T-helper 2 cell treated with Interferon-gamma antibody and Interleukin-4, amounts not matched to agents 5 μg/mL and 100 μg/mL, for 36 hours (primary cell): ENCODE measurements around the gene DNAJC15.
"Not testable (repeated sequence)": the region's sequence is repeated elsewhere in the genome, so short reads cannot be mapped to it uniquely, and the experiment has no call there.

Experiments
- DNase-seq: peaks from one replicate; pipeline ENCODE4 v3.0.0; 2021; ENCODE audit warnings: low spot score
- H3K27ac Mint-ChIP-seq: one replicate; pipeline ENCODE4 v1.8.0; 2021; ENCODE audit warnings: mild to moderate bottlenecking, mixed read lengths
- H3K27me3 Mint-ChIP-seq: one replicate; pipeline ENCODE4 v1.8.0; 2021; ENCODE audit warnings: low read depth, mixed read lengths
- H3K36me3 Mint-ChIP-seq: one replicate; pipeline ENCODE4 v1.8.0; 2021; ENCODE audit warnings: low read depth, mixed read lengths
- H3K4me1 Mint-ChIP-seq: one replicate; pipeline ENCODE4 v1.8.0; 2021; ENCODE audit warnings: low read depth, mixed read lengths
- H3K4me3 Mint-ChIP-seq: one replicate; pipeline ENCODE4 v1.8.0; 2022; ENCODE audit warnings: mild to moderate bottlenecking, moderate library complexity, mixed read lengths
- H3K9me3 Mint-ChIP-seq: one replicate; pipeline ENCODE4 v1.8.0; 2021; ENCODE audit warnings: mixed read lengths

DNAJC15 gene

GRCh38 chr13:43023289-43023963, at the start of gene DNAJC15:
TSS of gene DNAJC15 (plus strand) at chr13:43023586. CDS start at chr13:43023627, 41 bp downstream.
- Mint-ChIP-seq H3K4me3 (peak within 1 kb of the TSS; percentile 96), H3K27me3 (peaks cover 2% of the 10 kb centered on the region), H3K9me3 (no peaks in the 10 kb centered on the region), H3K4me1 (peaks cover 17% of the 10 kb centered on the region), H3K36me3 (peaks cover 15% of the 10 kb centered on the region), H3K27ac (peak within 1 kb of the TSS; percentile 89)
- peak; percentile 80 for DNase-seq

GRCh38 chr13:42976066-42976465, 47.3 kb upstream of the DNAJC15 start:
- no peaks in the 10 kb centered on the region for H3K27me3 Mint-ChIP-seq
- no peak overlapping the region for H3K4me3 Mint-ChIP-seq
- H3K4me1 Mint-ChIP-seq = peaks cover 7% of the 10 kb centered on the region
- peaks cover 8% of the 10 kb centered on the region for H3K9me3 Mint-ChIP-seq
- H3K27ac Mint-ChIP-seq = no peak overlapping the region
- no peak for DNase-seq
- H3K36me3 Mint-ChIP-seq = peaks cover 33% of the 10 kb centered on the region

GRCh38 chr13:42977219-42977659, 46.1 kb upstream of the DNAJC15 start:
- Mint-ChIP-seq H3K27me3 (no peaks in the 10 kb centered on the region), H3K27ac (no peak overlapping the region), H3K9me3 (peaks cover 8% of the 10 kb centered on the region), H3K36me3 (peaks cover 38% of the 10 kb centered on the region), H3K4me3 (no peak overlapping the region), H3K4me1 (peaks cover 10% of the 10 kb centered on the region)
- no peak for DNase-seq

GRCh38 chr13:42981317-42981716, 42.1 kb upstream of the DNAJC15 start:
- H3K9me3 Mint-ChIP-seq = peaks cover 8% of the 10 kb centered on the region
- no peaks in the 10 kb centered on the region for H3K27me3 Mint-ChIP-seq
- H3K4me3 Mint-ChIP-seq = no peak overlapping the region
- no peak overlapping the region for H3K27ac Mint-ChIP-seq
- peaks cover 47% of the 10 kb centered on the region for H3K36me3 Mint-ChIP-seq
- H3K4me1 Mint-ChIP-seq = peaks cover 30% of the 10 kb centered on the region
- DNase-seq = no peak

- Mint-ChIP-seq H3K9me3 (peaks cover 8% of the 10 kb centered on the region), H3K27ac (no peak overlapping the region), H3K27me3 (no peaks in the 10 kb centered on the region), H3K36me3 (peaks cover 47% of the 10 kb centered on the region), H3K4me1 (peaks cover 30% of the 10 kb centered on the region), H3K4me3 (no peak overlapping the region)
- no peak for DNase-seq
Observed at GRCh38 chr13:42981853-42982252, 41.5 kb upstream of the DNAJC15 start.

GRCh38 chr13:42984026-42984425, 39.4 kb upstream of the DNAJC15 start:
- Mint-ChIP-seq H3K27me3 (no peaks in the 10 kb centered on the region), H3K27ac (no peak overlapping the region), H3K9me3 (peaks cover 8% of the 10 kb centered on the region), H3K4me3 (no peak overlapping the region), H3K36me3 (peaks cover 44% of the 10 kb centered on the region), H3K4me1 (peaks cover 34% of the 10 kb centered on the region)
- DNase-seq = no peak

- Mint-ChIP-seq H3K27me3 (no peaks in the 10 kb centered on the region), H3K36me3 (peaks cover 47% of the 10 kb centered on the region), H3K9me3 (peaks cover 7% of the 10 kb centered on the region), H3K27ac (no peak overlapping the region), H3K4me1 (peaks cover 36% of the 10 kb centered on the region), H3K4me3 (no peak overlapping the region)
- DNase-seq = no peak
Observed at GRCh38 chr13:42984691-42985090, 38.7 kb upstream of the DNAJC15 start.

GRCh38 chr13:42985312-42986175, 37.8 kb upstream of the DNAJC15 start:
- no peak overlapping the region for H3K4me3 Mint-ChIP-seq
- no peaks in the 10 kb centered on the region for H3K9me3 Mint-ChIP-seq
- H3K4me1 Mint-ChIP-seq = peaks cover 40% of the 10 kb centered on the region
- H3K27ac Mint-ChIP-seq = no peak overlapping the region
- DNase-seq = no peak
- no peaks in the 10 kb centered on the region for H3K27me3 Mint-ChIP-seq
- H3K36me3 Mint-ChIP-seq = peaks cover 47% of the 10 kb centered on the region

GRCh38 chr13:42986176-42986574, 37.2 kb upstream of the DNAJC15 start:
- H3K4me3 Mint-ChIP-seq = no peak overlapping the region
- no peak overlapping the region for H3K27ac Mint-ChIP-seq
- H3K36me3 Mint-ChIP-seq = peaks cover 48% of the 10 kb centered on the region
- H3K27me3 Mint-ChIP-seq = no peaks in the 10 kb centered on the region
- H3K9me3 Mint-ChIP-seq = no peaks in the 10 kb centered on the region
- H3K4me1 Mint-ChIP-seq = peaks cover 38% of the 10 kb centered on the region
- DNase-seq = no peak

GRCh38 chr13:42990291-42991232, 32.8 kb upstream of the DNAJC15 start:
- no peaks in the 10 kb centered on the region for H3K9me3 Mint-ChIP-seq
- no peak for DNase-seq
- H3K36me3 Mint-ChIP-seq = peaks cover 29% of the 10 kb centered on the region
- H3K4me3 Mint-ChIP-seq = peak overlapping the region; percentile 96
- peak overlapping the region; percentile 97 for H3K27ac Mint-ChIP-seq
- no peaks in the 10 kb centered on the region for H3K27me3 Mint-ChIP-seq
- H3K4me1 Mint-ChIP-seq = peaks cover 45% of the 10 kb centered on the region

- H3K36me3 Mint-ChIP-seq = peaks cover 24% of the 10 kb centered on the region
- H3K4me3 Mint-ChIP-seq = peak overlapping the region; percentile 96
- not testable (repeated sequence) for H3K27me3 Mint-ChIP-seq, H3K9me3 Mint-ChIP-seq, DNase-seq
- peaks cover 46% of the 10 kb centered on the region for H3K4me1 Mint-ChIP-seq
- H3K27ac Mint-ChIP-seq = peak overlapping the region; percentile 97
Observed at GRCh38 chr13:42991233-42991897, 32.0 kb upstream of the DNAJC15 start.

- peak; percentile 79 for DNase-seq
- H3K4me1 Mint-ChIP-seq = peaks cover 54% of the 10 kb centered on the region
- H3K27me3 Mint-ChIP-seq = no peaks in the 10 kb centered on the region
- peaks cover 24% of the 10 kb centered on the region for H3K36me3 Mint-ChIP-seq
- no peaks in the 10 kb centered on the region for H3K9me3 Mint-ChIP-seq
- H3K4me3 Mint-ChIP-seq = peak within 1 kb of the TSS; percentile 96
- peak within 1 kb of the TSS; percentile 97 for H3K27ac Mint-ChIP-seq
Observed at GRCh38 chr13:42991898-42992763, 31.3 kb upstream of the DNAJC15 start, which contains the start of gene EPSTI1. TSS of gene EPSTI1 (minus strand) at chr13:42992241. CDS start at chr13:42992165, 76 bp downstream.
